HUES64 (cell line): ENCODE results near the gene ZBTB5.
"Not testable (repeated sequence)": the region's sequence is repeated elsewhere in the genome, so short reads cannot be mapped to it uniquely, and the experiment has no call there.

ENCODE experiments used
- H3K27ac ChIP-seq: 2 replicates; pipeline ENCODE4 v1.7.0; 2013; ENCODE audit warnings: low read depth, low read length, inconsistent platforms
- H3K27me3 ChIP-seq: 2 replicates; pipeline ENCODE4 v1.6.1; 2013; ENCODE audit warnings: mild to moderate bottlenecking, low read length; ENCODE audit not compliant: insufficient read depth
- H3K36me3 ChIP-seq: 2 replicates; pipeline ENCODE4 v1.6.1; 2013; ENCODE audit warnings: mild to moderate bottlenecking, low read length; ENCODE audit not compliant: insufficient read depth
- H3K4me1 ChIP-seq: 2 replicates; pipeline ENCODE4 v1.6.1; 2013; ENCODE audit warnings: mild to moderate bottlenecking, low read length, moderate library complexity; ENCODE audit not compliant: insufficient read depth
- H3K4me3 ChIP-seq: 2 replicates; pipeline ENCODE4 v1.5.1; 2013; ENCODE audit warnings: mild to moderate bottlenecking, low read length, moderate library complexity
- H3K9ac ChIP-seq: 2 replicates; pipeline ENCODE4 v1.6.1; 2013; ENCODE audit warnings: mild to moderate bottlenecking, low read depth, low read length
- H3K9me3 ChIP-seq: 2 replicates; pipeline ENCODE4 v1.6.1; 2013; ENCODE audit warnings: low read depth, low read length; ENCODE audit not compliant: insufficient read depth
- WGBS: fragments of 150-250, 120-280 bp; methylation state at CpG from one replicate; pipeline ENCODE4 v1.1.7; 2013; ENCODE audit warnings: missing lambda C conversion rate; 5-methylcytosine and 5-hydroxymethylcytosine counted together

ZBTB5 gene

DNA sequence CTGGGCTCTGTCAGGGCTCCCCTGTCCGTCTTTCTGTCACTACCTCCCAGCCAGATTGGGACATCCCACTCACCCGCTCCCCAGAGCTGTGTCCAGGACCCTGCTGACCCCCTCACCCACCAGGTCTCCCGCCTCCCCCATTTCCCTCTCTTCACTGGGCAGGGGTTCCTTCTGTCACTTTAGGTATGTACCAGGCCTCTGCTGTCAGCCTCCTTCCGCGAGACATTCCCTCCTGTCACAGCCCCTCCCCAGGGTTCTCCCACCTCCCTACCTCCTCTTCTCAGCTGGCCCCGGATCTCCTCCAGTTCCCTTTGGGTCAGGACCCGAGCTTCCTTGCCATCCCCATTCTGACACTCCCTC is 21.0 kb upstream of the ZBTB5 start:
- WGBS = 2% methylated on average over 7 of the region's 7 CpGs
- peak overlapping the region; percentile 74 for H3K9ac ChIP-seq
- H3K4me1 ChIP-seq = peaks cover 7% of the 10 kb centered on the region; the same call in 1 of the 2 replicates
- peak overlapping the region; percentile 90 for H3K4me3 ChIP-seq
- peaks cover 39% of the 10 kb centered on the region for H3K36me3 ChIP-seq
- no peak overlapping the region for H3K27ac ChIP-seq
- H3K27me3 ChIP-seq = no peaks in the 10 kb centered on the region
- no peaks in the 10 kb centered on the region for H3K9me3 ChIP-seq

DNA sequence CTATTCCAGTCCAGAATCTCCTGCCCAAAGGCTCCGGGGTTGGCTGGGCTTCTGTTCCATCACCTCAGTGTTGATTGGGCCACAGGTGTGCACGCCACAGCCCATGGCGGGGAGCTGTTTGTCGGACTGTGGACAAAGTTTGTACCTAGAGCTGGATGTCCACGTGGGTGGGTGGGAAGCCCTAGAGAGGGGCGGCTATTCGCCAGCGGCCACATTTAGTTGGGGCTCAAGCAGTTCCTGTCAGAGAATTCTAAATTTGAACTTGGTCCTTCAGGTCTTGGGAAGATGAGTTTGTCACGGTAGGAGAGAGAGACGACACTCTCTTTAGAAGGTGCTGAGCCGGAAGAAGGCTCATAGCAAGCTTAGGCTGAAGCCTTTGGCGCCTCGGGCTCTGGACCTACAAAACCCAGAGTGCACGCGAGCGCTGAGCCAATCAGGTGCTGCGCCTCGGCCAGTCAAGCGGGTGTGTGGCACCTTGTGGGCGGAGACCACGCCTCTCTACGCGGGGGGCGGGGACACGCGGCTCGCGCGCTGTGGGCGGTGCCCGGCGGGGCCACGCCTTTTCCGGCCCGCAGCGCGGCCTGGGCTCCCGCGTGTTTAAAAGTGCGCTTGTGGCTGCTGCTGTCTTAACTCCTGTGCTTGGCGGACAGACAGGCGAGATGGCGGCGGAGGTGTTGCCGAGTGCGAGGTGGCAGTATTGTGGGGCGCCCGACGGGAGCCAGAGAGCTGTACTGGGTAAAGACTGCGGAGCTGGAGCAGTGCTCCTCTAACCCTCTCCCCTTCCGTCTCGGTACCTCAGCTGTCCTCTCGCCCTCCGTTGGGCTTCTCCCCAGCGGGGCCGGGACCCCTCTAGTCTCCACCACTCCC is 20.4 kb upstream of the ZBTB5 start, which contains the start of gene POLR1E:
Gene POLR1E, plus strand, starts transcription at position 560 of the 867 bp plus-strand sequence. Its CDS starts 100 bp downstream, at position 660.
- Histone ChIP-seq H3K36me3 (peaks cover 33% of the 10 kb centered on the region), H3K9me3 (no peaks in the 10 kb centered on the region), H3K27ac (peak within 1 kb of the TSS; percentile 16; the same call in 1 of the 2 replicates), H3K4me3 (peak within 1 kb of the TSS; percentile 90), H3K27me3 (no peaks in the 10 kb centered on the region), H3K4me1 (peaks cover 7% of the 10 kb centered on the region; the same call in 1 of the 2 replicates), H3K9ac (peak within 1 kb of the TSS; percentile 74)
- WGBS = 7% methylated on average over 56 of the region's 56 CpGs

GRCh38 chr9:37480759-37481158 is 15.5 kb upstream of the ZBTB5 start:
- H3K9ac ChIP-seq = no peak overlapping the region
- H3K4me1 ChIP-seq = 0 out of 2 replicates have a peak, but pooled peaks cover 3% of the 10 kb centered on the region
- H3K36me3 ChIP-seq = no peaks in the 10 kb centered on the region
- WGBS = 87% methylated on average over 1 of the region's 3 CpGs
- H3K27me3 ChIP-seq = no peaks in the 10 kb centered on the region
- 0 out of 2 replicates have a peak, but pooled peaks cover under 1% of the 10 kb centered on the region for H3K9me3 ChIP-seq
- H3K27ac ChIP-seq = no peak overlapping the region
- H3K4me3 ChIP-seq = no peak overlapping the region

DNA sequence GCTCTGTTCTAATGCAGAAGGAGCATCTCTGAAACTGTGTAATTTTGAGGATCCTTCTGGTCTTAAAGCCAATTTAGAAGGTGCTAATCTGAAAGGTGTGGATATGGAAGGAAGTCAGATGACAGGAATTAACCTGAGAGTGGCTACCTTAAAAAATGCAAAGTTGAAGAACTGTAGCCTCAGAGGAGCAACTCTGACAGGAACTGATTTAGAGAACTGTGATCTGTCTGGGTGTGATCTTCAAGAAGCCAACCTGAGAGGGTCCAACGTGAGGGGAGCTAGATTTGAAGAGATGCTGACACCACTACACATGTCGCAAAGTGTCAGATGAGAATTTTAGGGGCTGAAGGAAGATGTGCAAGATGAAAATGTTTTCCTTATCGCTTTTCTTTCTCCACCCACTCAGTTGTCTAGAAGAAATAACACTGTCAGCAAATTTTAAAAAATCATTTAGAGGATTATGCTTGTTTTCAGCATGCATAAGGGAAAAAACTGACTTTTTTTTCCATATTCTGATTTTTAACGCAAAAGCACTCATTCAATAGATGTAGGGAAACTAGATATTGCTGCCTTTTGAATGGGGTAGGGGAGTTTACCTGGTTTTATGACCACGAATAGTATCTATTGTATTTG is 12.9 kb upstream of the ZBTB5 start:
- H3K27me3 ChIP-seq, H3K4me1 ChIP-seq, H3K9ac ChIP-seq, H3K36me3 ChIP-seq, H3K4me3 ChIP-seq, H3K27ac ChIP-seq: not testable (repeated sequence)
- peaks cover 21% of the 10 kb centered on the region for H3K9me3 ChIP-seq
- 86% methylated on average over 4 of the region's 5 CpGs for WGBS

DNA sequence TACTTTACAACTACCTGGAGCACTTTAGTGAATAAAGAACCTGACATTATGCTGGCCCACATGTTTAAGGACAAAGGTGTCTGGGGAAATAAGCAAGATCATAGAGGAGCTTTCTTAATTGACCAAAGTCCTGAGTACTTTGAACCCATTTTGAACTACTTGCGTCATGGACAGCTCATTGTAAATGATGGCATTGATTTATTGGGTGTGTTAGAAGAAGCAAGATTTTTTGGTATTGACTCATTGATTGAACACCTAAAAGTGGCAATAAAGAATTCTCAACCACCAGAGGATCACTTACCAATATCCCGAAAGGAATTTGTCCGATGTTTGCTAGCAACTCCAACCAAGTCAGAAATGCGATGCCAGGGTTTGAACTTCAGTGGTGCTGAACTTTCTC is 12.2 kb upstream of the ZBTB5 start:
- H3K9me3 ChIP-seq = peaks cover 21% of the 10 kb centered on the region
- not testable (repeated sequence) for H3K4me3 ChIP-seq, H3K9ac ChIP-seq, H3K27ac ChIP-seq, H3K36me3 ChIP-seq, H3K4me1 ChIP-seq, H3K27me3 ChIP-seq
- WGBS = 94% methylated on average over 4 of the region's 4 CpGs

DNA sequence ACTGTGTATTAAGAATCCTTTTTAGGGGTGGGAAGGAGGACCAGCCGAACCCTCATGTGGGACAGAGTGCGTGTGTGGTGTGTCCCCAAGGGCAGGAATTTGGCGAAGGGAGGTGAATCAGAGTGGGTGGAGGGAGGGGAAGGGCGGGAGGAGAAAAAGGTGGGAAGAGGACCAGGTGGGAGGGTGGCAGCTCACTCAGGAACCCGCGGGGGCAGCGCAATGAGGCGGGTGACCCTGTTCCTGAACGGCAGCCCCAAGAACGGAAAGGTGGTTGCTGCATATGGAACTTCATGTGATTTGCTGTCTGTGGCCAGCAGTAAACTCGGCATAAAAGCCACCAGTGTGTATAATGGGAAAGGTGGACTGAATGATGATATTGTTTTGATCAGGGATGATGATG is 11.7 kb upstream of the ZBTB5 start:
- Histone ChIP-seq H3K27me3 (no peaks in the 10 kb centered on the region), H3K36me3 (no peaks in the 10 kb centered on the region), H3K9me3 (peaks cover 21% of the 10 kb centered on the region), H3K4me3 (no peak overlapping the region), H3K9ac (no peak overlapping the region), H3K27ac (no peak overlapping the region), H3K4me1 (peaks cover 3% of the 10 kb centered on the region)
- 89% methylated on average over 11 of the region's 11 CpGs for WGBS

- 96% methylated on average over 2 of the region's 3 CpGs for WGBS
These were observed 9.2 kb upstream of the ZBTB5 start for GRCh38 chr9:37474438-37474837.

GRCh38 chr9:37473982-37474381 is 8.7 kb upstream of the ZBTB5 start:
- not testable (repeated sequence) for H3K4me3 ChIP-seq, H3K36me3 ChIP-seq, H3K27me3 ChIP-seq, H3K27ac ChIP-seq, H3K9ac ChIP-seq
- H3K4me1 ChIP-seq = peaks cover 14% of the 10 kb centered on the region
- H3K9me3 ChIP-seq = peaks cover 21% of the 10 kb centered on the region
- 66% methylated on average over 6 of the region's 6 CpGs for WGBS

More at GRCh38 chr9:37474438-37474837, 9.2 kb upstream of the ZBTB5 start:
- Histone ChIP-seq H3K4me1 (peaks cover 14% of the 10 kb centered on the region), H3K9me3 (peaks cover 21% of the 10 kb centered on the region), H3K36me3 (no peaks in the 10 kb centered on the region), H3K27ac (no peak overlapping the region), H3K4me3 (no peak overlapping the region; the same call in 1 of the 2 replicates), H3K27me3 (no peaks in the 10 kb centered on the region), H3K9ac (no peak overlapping the region)

DNA sequence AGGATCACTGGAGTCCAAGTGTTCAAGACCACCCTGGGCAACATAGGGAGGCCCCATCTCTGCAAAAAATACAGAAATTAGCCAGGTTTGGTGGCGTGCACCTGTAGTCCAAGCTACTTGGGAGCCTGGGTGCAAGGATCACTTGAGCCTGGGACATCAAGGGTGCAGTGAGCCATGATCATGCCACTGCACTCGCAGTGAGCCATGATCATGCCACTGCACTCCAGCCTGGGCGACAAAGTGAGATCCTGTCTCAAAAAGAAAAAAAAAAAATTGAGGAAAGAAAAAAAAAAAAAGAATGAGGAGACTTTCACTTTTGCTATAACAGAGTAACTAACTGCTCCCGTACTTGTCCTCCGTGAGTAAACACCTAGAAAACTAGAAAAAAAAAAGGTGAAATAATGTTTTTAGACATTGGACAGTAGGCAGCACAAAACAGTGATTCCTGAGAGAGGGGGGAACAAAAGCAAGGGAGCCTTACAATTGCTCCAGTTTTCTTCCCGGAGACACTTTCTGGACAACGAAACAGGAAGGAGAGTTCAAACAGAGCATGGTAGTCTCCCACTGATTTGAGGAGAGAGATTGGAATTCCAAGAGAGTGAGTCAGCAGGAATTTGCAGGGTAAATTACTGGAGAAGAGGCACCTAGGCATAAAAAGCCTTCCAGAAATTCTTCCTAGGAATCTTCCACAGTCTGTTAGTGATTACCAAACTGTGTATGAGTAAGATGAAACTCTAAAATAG is 6.9 kb upstream of the ZBTB5 start:
- Histone ChIP-seq H3K36me3 (no peaks in the 10 kb centered on the region), H3K27ac (peak overlapping the region; percentile 98), H3K9ac (peak overlapping the region; percentile 73), H3K27me3 (no peaks in the 10 kb centered on the region), H3K4me1 (peaks cover 15% of the 10 kb centered on the region), H3K9me3 (peaks cover 21% of the 10 kb centered on the region), H3K4me3 (peak overlapping the region; percentile 34)
- 42% methylated on average over 7 of the region's 7 CpGs for WGBS

DNA sequence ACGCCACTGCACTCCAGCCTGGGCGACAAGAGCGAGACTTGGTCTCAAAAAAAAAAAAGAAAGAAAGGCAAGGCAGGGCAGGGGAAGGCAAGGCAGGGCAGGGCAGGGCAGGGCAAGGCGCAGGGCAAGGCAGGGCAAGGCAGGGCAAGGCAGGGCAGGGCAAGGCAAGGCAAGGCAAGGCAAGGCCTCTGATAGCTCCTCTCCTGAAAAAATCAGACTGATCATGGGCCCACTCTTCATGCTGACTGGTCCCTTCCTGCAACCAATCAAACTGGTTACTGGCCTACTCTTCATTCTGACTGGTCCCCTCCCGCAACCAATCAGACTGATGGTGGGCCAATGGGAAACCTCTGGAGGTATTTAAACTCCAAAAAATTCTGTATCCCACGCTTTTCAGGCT is 3.4 kb upstream of the ZBTB5 start:
- no peak overlapping the region for H3K4me3 ChIP-seq
- no peak overlapping the region for H3K27ac ChIP-seq
- no peak overlapping the region for H3K9ac ChIP-seq
- H3K27me3 ChIP-seq = no peaks in the 10 kb centered on the region
- WGBS = 96% methylated on average over 6 of the region's 6 CpGs
- no peaks in the 10 kb centered on the region for H3K36me3 ChIP-seq
- H3K4me1 ChIP-seq = peaks cover 22% of the 10 kb centered on the region
- peaks cover 2% of the 10 kb centered on the region; the same call in 1 of the 2 replicates for H3K9me3 ChIP-seq

DNA sequence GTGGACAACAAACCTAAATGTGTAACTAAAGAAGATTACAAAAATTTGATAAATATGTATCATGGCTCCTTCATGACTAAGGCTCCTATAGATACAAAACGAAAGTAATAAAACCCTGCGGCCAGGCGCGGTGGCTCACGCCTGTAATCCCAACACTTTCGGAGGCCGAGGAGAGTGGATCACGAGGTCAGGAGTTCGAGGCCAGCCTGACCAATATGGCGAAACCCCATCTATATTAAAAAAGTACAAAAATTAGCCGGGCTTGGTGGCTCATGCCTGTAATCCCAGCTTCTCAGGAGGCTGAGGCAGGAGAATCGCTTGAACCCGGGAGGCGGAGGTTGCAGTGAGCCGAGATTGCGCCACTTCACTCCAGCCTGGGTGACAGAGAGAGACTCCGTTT is 2.3 kb upstream of the ZBTB5 start:
- not testable (repeated sequence) for H3K4me3 ChIP-seq, H3K36me3 ChIP-seq, H3K9ac ChIP-seq, H3K27me3 ChIP-seq, H3K27ac ChIP-seq, H3K9me3 ChIP-seq
- H3K4me1 ChIP-seq = peaks cover 32% of the 10 kb centered on the region
- WGBS = 94% methylated on average over 16 of the region's 17 CpGs
